8988T (cell line): ENCODE measurements around the gene ITPR1.

Experiments used
- DNase-seq: peaks from one replicate; pipeline ENCODE4 v3.0.0; 2011

Gene ITPR1

DNA sequence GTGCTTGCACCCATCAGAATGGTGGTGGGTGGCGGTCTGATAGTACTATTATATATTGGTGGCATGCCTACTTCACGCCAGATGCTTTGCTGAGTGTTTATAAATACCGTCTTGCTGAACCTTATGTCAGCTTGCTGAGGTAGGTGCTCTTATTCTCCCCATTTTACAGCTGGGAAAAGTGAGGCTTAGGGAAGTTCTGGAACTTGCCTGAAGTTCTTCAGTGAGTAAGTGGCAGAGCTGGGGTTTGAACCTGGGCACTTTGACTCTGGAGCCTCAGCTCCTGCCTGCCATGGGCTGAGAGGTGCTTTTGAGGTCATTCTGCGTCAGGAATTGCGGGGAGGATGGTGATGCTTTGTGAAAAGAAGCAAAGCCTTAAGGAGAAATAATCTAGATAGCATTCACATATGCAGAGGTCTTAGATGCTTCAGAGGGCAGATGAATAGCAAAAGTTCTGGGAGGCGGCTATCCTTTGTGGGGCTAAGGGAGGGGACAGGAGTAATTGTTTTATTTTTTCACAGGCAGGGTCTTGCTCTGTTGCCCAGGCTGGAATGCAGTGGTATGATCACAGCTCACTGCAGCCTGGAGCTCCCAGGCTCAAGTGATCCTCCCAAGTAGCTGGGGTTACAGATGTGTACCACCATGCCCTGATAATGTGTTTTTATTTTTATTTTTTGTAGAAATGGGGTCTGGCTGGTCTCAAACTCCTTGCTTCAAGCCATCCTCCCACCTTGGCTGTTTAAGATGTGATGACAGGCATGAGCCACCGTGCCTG is 18.5 kb downstream of the ITPR1 start:
- no peak for DNase-seq

DNA sequence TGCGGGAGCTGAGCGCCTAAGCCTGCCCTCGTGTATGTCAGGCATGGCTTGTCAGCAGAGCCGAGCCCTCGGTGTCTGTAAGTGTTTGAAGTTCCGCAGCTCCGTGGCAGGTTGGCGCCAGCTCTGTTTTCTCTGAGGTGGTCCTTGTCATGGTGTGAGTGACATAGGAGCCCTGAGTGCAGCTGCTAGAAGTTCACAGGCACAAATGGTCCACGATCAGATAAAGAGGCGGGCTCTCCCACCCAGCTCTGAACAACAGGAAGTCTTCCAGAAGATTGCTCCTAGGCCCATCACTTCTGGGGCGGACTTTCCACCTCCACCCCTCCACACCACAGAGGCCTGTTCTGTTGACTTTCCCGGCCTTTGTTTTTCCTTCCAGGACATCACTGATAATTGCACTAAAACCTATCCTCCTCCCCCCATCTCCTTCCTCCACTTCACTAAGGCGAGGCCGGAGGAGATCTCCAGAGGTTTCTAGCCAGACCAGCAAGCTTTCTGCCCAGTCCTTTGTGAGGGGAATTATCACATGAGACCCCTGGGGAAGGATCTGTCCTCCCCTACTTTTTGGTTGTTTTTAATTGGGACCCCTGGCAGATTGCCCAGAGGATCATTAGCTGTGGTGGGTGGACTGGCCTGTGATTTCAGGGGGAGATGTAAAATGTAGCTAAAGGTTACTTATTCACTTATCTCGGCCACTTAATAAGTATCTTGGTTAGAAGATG is 19.9 kb downstream of the ITPR1 start:
- no peak for DNase-seq

DNA sequence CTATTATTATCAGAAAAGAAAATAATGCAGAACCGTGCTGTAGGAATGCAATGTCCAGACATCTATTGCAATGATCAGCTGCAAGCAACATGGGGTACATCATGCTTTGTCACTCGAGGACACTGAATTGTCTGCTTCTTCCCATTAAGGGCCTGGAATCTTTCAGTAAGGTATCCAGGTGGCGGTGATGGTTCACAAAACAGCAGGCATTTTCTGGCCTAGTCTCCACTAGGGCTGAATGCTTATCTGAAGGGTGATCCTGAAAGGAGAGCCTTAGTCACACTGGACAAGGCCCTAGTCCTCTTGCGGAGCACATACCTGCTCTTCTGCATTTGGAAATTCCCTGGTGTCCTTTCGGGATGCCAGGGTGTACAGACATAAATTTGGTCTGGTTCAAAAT is 21.2 kb downstream of the ITPR1 start:
- DNase-seq: no peak

DNA sequence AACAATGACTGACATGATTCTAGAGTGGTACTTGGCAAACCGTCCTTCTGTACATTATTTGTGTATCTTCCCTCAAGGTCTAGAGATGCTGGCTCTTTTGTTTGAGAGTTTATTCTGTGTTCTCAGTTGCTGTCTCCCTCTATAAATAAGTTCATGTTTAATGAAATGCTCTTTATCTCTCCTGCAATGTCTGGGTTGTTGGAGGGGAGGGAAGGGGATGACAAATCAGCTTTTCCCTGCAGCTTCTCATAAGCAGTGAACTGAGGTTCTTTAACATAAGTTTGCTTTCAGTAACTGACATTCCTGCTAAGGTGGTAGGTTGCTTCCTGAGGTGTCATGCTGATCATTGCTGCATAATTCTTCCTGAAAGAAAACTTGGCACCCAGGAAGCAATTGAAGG is 21.8 kb downstream of the ITPR1 start:
- no peak for DNase-seq

DNA sequence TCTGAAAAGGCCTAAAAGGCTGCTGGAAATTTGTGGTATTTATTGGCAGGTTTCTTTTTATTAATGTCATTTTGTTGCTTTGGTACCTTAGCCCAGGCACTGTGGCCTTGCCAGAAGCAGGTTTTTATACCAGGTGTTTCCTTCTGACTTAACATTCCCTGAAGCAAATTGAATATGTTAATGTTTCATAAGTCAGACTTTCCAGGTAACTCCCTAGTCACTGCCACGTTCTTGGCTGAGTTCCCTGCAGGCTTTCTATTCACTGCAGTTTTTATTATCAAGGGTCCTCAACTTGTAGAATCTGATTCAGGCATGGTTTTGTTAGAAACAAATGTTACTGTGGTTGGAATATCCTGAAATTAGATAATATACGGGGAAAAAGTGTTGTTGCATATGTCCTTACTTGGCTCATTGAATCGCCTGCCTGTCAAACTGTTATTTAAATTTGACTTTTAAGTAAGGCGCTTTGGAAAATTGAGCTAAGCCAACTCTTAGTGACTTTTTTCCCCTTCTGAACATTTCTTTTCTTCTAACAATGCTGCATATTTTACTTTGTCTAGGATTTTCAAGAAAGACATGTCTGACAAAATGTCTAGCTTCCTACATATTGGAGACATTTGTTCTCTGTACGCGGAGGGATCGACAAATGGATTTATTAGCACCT is 22.9 kb downstream of the ITPR1 start:
- DNase-seq: no peak

DNA sequence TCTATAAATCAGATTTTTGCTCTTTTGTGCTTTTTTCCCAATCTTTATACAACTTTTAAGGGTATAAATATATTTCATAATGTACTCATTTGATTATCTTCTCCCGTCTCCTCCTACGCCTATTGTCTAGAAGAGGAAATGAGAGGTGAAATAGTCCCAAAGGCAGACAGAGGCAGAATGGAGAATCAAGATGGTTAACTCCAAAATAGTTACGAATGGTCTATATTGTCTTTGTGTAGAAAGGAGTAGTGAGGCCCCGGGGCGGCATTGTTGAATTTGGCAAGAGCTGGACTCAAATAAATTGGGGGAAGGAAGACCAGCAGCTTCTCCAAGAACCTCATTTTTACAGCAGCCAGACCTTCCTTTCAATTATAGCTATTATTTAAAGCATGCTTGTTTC is 23.9 kb downstream of the ITPR1 start:
- DNase-seq: no peak

DNA sequence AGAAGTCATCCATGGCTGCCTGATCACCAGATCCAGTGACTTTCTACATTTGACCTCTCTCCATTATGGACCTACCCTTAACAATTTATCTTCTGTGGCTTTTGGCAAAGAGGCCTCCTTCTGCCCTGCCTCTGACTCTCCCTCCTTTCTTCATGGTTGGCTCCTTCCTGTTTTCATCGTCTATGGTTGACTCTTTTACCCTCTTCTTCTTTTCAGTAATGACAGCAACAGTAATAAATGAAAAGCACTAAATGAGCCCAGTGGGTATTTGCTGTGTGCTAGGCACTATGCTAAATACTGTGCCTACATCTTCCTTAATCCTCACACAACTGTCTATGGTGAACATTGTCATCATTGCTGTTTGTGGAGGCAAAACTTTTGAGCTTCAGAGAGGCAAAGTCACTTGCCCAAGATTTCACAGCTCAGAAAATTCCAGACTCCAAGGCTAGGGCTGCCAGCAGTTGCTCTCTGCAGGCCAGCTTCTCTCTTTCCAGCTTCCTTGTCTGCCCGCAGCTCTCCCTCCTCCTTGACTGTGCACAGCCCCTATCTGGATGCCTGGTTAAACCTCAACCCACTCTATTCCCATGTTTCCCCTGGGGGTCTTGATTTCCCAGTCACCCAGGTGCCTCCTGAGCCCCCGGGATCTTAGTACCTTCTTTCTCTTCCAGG is 24.6 kb downstream of the ITPR1 start:
- DNase-seq: no peak

DNA sequence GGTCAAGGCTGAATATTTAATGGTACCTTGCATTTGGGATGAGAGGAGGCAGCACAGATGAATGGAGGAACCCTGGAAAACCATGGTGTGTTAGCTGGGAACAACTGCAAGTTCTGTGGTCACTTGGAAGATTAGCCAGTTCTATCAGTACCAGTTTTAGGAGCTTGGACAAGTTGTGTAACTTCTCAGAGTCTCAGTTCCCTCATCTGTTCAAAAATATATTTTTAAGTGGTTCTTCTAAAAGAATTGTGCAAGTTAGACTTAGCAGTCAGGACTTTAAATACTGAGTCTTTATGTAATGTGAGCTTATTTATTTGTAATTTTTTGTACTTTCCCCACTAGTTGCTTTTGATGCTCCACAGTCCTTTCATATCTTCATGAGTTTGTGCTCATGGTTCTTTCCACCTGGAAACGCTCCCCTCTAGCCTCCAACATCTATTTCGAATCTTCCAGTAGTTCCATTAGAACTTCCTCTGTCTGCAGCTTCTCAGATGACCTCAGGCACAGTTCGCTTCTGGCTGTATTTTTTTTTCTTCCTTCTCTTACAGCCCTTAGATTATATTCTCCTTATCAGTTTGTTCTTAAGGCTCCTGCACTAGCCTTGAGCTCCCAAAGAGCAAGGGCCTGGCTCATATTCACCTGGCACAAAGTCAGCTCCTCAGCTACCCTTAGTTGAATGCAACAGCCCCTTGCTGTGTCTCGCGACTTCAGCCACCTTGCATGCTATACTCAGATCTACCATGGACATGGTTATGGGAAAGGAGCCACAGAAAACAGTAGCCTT is 27.1 kb downstream of the ITPR1 start:
- DNase-seq: no peak

DNA sequence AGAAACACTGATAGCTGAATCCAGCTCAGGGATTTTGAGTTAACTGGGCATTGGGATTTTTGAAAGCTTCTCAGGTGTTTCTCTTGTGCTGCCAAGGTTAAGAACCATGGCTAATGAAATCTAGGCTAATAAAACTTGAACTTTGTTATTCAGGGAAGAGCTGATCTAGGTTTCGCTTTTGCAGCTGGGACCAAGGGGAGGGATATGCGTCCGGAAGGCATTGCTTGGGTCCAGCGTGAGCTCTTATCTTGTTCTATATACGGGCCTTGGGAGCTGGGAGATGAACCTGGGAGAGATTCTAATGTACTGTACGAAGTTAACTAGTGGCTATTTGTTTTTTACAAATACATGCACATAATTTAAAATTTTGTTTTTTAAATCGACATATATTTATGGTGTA is 29.8 kb downstream of the ITPR1 start:
- DNase-seq: no peak

DNA sequence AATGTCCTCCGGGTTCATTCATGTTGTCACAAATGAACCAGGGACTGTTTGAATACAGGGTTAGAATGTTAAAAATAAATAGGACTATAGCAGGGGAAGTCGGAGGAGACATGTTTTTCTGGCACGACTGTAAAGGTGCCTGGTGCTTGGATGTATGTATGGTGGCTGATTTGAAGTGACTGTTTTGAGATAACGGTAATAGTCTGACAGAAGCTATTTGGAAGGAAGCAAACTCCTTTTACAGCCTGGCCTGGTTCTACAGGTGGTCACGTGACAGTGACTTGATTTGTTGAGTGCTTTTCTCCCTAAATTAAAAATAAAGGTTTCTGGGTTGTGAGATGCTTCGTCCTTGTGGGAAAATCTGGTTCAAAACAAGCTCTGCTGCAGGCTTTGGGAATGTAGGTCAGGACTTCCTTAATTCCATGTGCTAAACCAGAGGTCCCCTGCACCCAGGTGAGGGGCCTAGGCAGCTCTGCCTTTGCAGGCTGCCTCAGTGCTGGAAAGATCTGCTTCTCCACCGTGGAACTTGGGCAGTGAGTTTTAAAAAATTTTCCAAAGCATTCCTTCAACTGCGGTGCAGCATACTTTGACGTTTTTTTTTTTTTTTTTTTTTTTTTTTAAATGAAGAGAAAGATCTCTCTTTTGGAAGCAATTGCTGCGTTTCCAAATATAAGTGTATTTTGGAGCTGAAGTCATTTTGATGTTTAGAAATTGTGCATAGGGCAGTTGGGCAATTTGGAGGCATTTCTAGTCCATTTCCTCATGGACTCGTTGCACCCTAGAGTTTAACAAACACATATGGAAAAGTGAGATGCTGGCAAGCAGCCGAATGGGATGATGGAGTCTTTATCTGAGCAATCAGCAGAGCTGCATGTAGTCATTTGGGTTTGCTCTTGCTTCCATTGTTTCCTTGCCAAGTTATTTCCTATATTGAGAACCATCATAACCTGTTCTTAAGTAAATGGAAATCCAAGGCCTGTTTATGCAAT is 30.9 kb downstream of the ITPR1 start:
- no peak for DNase-seq

DNA sequence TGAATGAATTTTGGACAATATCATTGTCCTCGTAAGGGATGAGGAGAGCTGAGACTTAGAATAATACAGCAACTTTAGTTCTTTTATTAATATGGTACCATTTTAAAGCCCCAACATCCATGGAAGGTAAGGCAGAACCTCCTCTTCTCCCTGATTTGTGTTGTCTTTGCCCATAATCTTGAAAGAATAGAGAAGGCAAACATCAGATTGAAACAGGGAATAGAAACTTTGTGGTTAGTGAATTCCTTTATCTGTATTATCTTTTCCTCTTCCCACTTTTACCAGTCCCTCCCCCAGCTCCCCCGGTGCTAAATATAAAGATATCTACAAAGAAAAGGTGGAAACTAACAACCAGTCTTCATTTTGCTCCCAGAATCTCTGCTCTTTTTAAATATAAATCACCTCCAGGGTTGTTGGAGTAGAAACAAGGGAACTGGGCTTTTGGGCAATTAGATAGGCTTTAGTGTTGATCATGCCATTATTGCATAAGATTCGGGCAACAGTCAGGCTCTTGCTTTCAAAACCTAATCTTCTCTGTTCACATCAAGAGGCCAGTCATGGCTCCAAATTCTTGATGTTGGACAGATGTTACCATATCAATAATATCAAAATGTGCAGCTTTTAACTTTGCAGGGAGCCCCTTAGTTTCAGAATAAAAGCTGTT is 32.5 kb downstream of the ITPR1 start:
- no peak for DNase-seq

DNA sequence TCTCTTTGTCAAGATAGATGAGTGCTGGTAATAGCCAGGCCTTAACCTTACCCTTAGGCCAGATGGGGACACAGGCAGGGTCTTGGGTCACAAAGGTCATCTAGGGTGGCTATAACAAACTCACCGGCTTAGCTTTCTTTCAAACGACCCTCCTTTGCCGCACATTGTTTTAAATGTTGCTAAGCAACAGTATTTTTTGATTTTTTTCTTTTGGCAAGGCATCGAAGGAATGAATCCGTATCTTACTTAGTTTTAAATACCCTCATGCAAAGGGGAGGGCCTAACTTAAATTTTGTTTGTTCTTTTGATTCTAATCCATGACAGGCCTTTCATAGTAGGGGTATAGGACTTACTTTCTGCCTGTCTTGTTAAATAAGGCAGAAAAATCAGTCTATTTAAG is 35.2 kb downstream of the ITPR1 start:
- DNase-seq: no peak

DNA sequence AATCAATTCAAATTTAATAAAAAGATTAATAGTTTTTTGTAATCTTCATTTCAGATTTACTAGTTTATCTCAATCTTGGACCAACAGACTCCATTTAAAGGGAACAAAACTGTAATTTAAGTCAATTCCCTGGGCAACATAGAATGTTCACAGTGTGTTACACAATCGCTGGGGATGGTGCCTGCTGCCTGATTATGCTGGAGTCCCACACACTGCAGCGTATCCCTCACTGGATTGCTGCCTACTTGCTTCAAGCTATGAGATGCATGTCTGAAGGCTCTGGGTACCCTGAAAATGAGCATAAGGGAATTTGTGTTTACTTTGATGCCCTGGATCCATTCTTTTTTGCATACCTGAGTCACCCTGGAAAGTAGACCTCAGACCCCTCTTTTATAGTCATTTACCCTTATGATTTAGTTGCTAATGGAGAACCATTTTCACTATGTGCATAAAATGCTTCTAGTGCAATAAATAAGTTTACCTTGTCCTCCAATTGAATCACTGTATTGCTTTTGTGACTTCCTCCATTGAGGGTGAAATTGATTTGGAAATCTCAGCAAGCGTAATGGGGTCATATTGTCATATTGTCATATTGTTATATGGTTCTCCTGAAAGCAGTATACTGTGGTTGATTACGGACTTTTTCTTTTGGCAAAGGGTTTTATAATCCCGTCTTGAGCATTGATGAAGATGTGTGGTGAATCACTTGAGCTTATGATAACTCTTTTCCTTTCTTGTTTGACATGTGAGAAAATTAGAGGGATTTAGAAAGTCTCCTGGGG is 35.9 kb downstream of the ITPR1 start:
- no peak for DNase-seq

DNA sequence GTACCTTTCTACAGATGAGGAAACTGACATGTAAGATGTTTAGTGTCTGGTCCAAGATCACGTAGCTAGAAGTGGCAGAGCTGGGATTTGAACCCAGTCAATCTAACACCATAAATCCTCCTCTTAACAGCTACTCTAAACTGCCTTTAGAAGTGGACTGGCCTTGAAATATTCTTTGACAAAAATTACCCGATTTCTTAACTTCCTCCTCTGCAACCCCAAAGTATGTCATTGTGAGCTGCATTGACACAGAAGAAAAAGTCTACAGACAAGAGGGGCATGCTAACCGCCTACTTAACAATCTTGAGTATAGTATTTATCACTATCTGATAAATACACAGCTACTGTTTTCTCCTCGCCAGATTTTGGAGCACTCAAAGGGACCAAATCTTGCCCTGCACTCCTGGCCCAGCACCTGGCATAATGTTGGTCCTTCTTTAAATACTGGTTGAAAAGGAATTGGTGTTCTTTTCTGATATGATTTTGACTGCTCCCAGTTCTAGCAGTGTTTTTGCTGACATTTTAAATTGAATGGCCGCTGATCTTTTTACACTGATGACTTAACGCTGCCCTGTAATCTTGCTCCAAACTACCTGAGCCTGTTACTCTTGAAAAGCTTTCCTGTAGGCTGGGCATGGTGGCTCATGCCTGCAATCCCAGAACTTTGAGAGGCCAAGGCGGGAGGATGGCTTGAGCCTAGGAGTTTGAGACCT is 36.9 kb downstream of the ITPR1 start:
- DNase-seq: no peak

DNA sequence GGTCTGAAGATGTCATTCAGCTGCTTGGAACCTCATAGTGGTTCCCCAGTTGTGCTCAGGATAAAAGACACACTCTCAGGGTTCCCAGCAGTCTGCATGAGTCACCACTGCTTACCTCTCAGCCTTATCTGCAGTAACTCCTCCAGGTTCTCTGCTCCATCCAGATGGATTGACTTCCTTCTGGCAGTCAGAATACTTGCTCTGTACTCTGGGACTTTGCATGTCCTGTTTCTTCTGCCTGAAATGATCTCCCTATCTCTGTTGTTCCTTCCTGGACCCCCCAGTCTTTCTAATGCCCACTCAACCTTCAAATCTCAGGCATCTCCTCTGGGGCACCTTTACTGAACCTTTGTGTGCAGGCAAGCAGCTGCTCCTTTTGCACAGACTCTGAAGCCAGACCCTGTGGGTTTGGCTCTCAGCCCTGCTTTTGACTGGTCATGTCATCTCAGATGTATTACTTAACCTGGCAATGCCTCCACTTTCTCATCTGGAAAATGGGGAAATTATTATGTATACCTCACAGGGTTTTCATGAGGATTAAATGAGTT is 38.4 kb downstream of the ITPR1 start:
- no peak for DNase-seq

DNA sequence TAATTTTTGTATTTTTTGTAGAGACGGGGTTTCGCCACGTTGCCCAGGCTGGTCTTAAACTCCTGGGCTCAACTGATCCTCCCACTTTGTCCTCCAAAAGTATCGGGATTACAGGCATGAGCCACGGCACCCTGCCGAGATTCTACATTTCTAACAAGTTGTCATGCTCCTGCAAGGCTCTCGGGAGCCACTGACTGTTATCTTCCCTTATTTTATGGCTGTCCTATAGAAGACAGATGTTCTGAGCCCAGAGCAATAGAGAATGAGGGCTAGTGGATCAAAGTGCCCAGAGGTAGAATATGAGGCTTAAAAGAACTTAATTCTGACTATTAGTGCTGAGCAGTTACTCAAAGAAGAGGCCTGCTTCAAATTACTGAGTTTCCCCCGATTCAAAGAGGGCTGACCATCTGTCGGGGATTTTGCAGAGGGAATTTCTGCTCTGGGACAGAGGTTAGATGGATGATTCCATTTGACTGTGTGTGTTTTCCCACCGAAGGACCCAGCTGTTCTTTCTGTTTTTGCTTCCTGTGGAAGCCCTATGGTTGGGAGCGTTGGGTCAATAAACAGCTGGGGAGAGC is 39.5 kb downstream of the ITPR1 start:
- no peak for DNase-seq

DNA sequence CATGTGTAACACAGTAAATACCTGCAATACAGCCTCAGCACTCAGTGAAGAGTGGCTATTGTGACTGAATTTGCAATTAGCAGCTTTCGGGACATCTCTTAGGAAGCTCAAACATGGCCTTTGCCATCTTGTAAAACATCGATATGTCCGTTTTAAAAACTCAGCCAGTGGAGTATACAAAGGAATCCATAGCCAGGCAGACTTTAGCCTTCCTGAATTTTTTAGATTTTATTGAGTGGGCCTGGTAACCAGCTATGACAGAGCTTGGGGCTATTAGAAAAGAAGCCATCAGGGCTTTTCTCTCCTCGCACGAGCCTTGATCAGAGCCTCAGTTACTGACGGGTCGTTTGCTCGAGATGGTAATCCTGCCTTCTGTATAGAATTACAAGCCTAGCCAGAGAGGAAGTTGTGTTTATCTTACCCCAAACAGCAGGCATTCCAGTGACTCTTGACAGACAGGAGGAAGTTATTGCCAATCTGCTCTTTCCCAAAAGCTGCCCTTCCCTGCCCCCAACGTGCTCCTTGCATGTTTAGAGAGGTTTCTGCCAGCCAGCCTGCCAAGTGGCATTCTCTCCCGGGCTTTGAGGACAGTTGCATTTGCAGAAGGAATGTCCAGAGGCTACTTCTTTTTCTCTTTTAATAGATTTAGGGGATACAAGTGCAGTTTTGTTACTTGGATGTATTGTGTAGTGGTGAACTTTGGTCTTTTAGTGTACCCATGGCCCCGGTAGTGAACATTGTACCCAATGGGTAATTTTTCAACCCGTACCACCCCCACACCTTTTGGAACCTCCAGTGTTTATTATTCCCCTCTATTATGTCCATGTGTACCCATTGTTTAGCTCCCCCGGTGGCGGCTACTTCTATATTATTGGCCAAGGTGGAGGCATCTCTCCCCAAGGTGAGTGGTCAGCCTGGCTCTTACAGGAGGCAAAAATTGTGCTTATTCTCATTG is 40.6 kb downstream of the ITPR1 start:
- no peak for DNase-seq
